HepG2 (cell line): Measurements from ENCODE around the gene CNNM2. TPM values are rescaled to one million over a fixed set of nuclear protein-coding genes. Genes with fewer than 3 reads are reported as not detected.

Experiments used
- ATAC-seq: fragments of 200-7000 bp; cut with Tn5 transposase; 3 replicates; pipeline ENCODE4 v1.9.1; 2020; ENCODE audit warnings: mild to moderate bottlenecking, moderate library complexity
- BruUV-seq: library from RNA; stranded (reverse); fragments of 400-500 nt; replicated peaks from 2 replicates; lab custom pipeline; 2021; lab: Mats Ljungman, UMichigan
- CTCF ChIA-PET: fragments of 300-600 bp; formaldehyde crosslinking; extraction: SDS; loops from one replicate; lab custom pipeline; 2021; ENCODE audit warnings: low total read pairs, inconsistent platforms, low intra/inter-chr PET ratio; lab: Yijun Ruan, JAX
- POLR2A ChIA-PET: fragments of 350-600 bp; sonication (Branson Sonifier 250); formaldehyde crosslinking; loops from one replicate; lab custom pipeline; 2020; ENCODE audit warnings: antibody characterized with exemption, inconsistent platforms; lab: Yijun Ruan, JAX
- DNase-seq: peaks from one replicate; pipeline ENCODE4 v3.0.0-alpha.2; 2015; ENCODE audit warnings: low spot score
- FAIRE-seq: peaks from 3 replicates; lab custom pipeline; 2011; peaks lifted over from hg19 to GRCh38; lab: Jason Lieb, UNC
- H2AFZ ChIP-seq: one replicate; pipeline ENCODE4 v1.6.1; 2011; ENCODE audit warnings: low read length, inconsistent platforms
- H3K27ac ChIP-seq: fragments of 300-600 bp; 3 replicates; pipeline ENCODE4 v1.8.0; 2011; ENCODE audit warnings: mixed run types, mild to moderate bottlenecking, mixed read lengths, low read length, inconsistent platforms; ENCODE audit not compliant: insufficient read depth; ENCODE audit errors: extremely low read length
- H3K27me3 ChIP-seq, 2 experiments: fragments of 200-600 bp in 1 of 2; 2 replicates in 1 of 2; 3 replicates in 1 of 2; pipeline versions ENCODE4 v1.6.0 to v1.8.0; 2011; ENCODE audit warnings: low read length in 2 of 2, mild to moderate bottlenecking in 2 of 2, moderate library complexity in 2 of 2, inconsistent platforms in 1 of 2; ENCODE audit not compliant: insufficient read depth in 2 of 2, control insufficient read depth in 1 of 2
- H3K36me3 ChIP-seq, 2 experiments: fragments of 200-600 bp in 1 of 2; replicated peaks in 1 of 2; 2 replicates in 1 of 2; 3 replicates in 1 of 2; pipeline versions ENCODE4 v1.5.1 to v1.8.0; 2011; ENCODE audit warnings: low read length in 2 of 2, inconsistent platforms in 1 of 2; ENCODE audit not compliant: insufficient read depth in 2 of 2, control insufficient read depth in 1 of 2
- H3K4me1 ChIP-seq: 2 replicates; pipeline ENCODE4 v1.5.1; 2012; ENCODE audit warnings: low read length, inconsistent platforms; ENCODE audit not compliant: insufficient read depth
- H3K4me2 ChIP-seq: 2 replicates; pipeline ENCODE4 v1.6.0; 2011; ENCODE audit warnings: low read depth, low read length, inconsistent platforms
- H3K4me3 ChIP-seq, 3 experiments: fragments of 200-600 bp in 1 of 3; sonication (generic), shearing (Covaris generic) in 1 of 3; replicated peaks in 1 of 3; 2 replicates each; pipeline ENCODE4 v1.5.1; 2011 to 2016; ENCODE audit warnings: low read length in 3 of 3, inconsistent platforms in 2 of 3, low read depth in 2 of 3, mild to moderate bottlenecking in 2 of 3, control low read depth in 1 of 3, mixed read lengths in 1 of 3; ENCODE audit not compliant: insufficient read depth in 1 of 3
- H3K79me2 ChIP-seq: one replicate; pipeline ENCODE4 v1.6.1; 2011; ENCODE audit warnings: low read length, inconsistent platforms; ENCODE audit not compliant: insufficient read depth
- H3K9ac ChIP-seq: 2 replicates; pipeline ENCODE4 v1.6.0; 2011; ENCODE audit warnings: mild to moderate bottlenecking, low read depth, low read length, inconsistent platforms; ENCODE audit not compliant: insufficient read depth
- H3K9me3 ChIP-seq: 2 replicates; pipeline ENCODE4 v1.5.1; 2012; ENCODE audit warnings: mild to moderate bottlenecking, low read length
- H4K20me1 ChIP-seq: 2 replicates; pipeline ENCODE4 v1.6.0; 2011; ENCODE audit warnings: inconsistent platforms, mild to moderate bottlenecking, low read length, moderate library complexity; ENCODE audit not compliant: insufficient read depth
- CEBPB ChIP-seq: IDR thresholded peaks from 2 replicates; pipeline ENCODE4 v1.6.1; 2011; ENCODE audit warnings: low read depth, low read length, improper control_type of control experiment, borderline replicate concordance
- WGBS: methylation state at CpG from one replicate; pipeline ENCODE4 v1.1.6; 2017; ENCODE audit warnings: low lambda C conversion rate; 5-methylcytosine and 5-hydroxymethylcytosine counted together
- in situ Hi-C: cut with HindIII; loops from 2 replicates; pipeline ENCODE4 v1.10.0; 2017; ENCODE audit warnings: low pct_unique_long_range_greater_than_20kb; ENCODE audit not compliant: extremely low pct_ligation_motif_present
- intact Hi-C: fragments of 100-400 bp; cut with micrococcal nuclease; formaldehyde crosslinking; loops from one replicate; pipeline ENCODE4 v1.10.0; 2022; ENCODE audit not compliant: unreplicated experiment
- polyA plus RNA-seq, 8 experiments: library from polyadenylated mRNA; depleted of rRNA in 3 of 8; stranded (reverse) in 7 of 8; unstranded in 1 of 8; fragments of >200 nt; fragmentation: Illumina TruSeq in 4 of 8; extraction: Trizol in 4 of 8; gene quantifications; 2 replicates each; pipeline versions ENCODE4 v1.2.1 to v1.2.3, GENCODE V29; 2011 to 2016; ENCODE audit warnings: low read depth in 4 of 8, missing spikeins in 1 of 8, mixed read lengths in 1 of 8; ENCODE audit not compliant: insufficient read depth in 1 of 8
- total RNA-seq, 5 experiments: library from RNA; depleted of rRNA; stranded (reverse); fragments of >200 nt; fragmentation: Illumina TruSeq; extraction: Trizol; gene quantifications; 2 replicates each; pipeline ENCODE4 v1.2.3, GENCODE V29; 2016; ENCODE audit warnings: low read depth in 1 of 5
- TF ChIP-seq, protein P1 (sequence below): sonication (generic); formaldehyde crosslinking; IDR thresholded peaks from 2 replicates; pipeline ENCODE4 v1.8.0; 2022; ENCODE audit warnings: mild to moderate bottlenecking, missing genetic modification reagents, borderline replicate concordance
- TF ChIP-seq, protein P2 (sequence below): sonication (generic); formaldehyde crosslinking; IDR thresholded peaks from 2 replicates; pipeline ENCODE4 v1.4.0; 2020; ENCODE audit warnings: low read depth, missing genetic modification reagents

Gene CNNM2
- total and polyA plus RNA-seq, 2 of the 13 experiments (the other 11 are each of a cell fraction or from before 2014, with no cell fraction given): 7.1 to 9.0 TPM

GRCh38 chr10:103082683-103083082 lies 164.6 kb downstream of the CNNM2 start:
- H3K36me3 ChIP-seq: peaks cover 13 to 20% of the 10 kb centered on the region in 2 experiments
- FAIRE-seq (no peak), ATAC-seq (no peak), DNase-seq (no peak)
- CTCF ChIA-PET: no interaction called here
- H3K79me2 ChIP-seq: no peaks in the 10 kb centered on the region
- TF ChIP-seq, protein P1, sequence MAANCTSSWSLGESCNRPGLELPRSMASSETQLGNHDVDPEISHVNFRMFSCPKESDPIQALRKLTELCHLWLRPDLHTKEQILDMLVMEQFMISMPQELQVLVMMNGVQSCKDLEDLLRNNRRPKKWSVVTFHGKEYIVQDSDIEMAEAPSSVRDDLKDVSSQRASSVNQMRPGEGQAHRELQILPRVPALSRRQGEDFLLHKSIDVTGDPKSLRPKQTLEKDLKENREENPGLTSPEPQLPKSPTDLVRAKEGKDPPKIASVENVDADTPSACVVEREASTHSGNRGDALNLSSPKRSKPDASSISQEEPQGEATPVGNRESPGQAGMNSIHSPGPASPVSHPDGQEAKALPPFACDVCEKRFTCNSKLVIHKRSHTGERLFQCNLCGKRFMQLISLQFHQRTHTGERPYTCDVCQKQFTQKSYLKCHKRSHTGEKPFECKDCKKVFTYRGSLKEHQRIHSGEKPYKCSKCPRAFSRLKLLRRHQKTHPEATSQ (CRISPR knock-in tag): no peak
- TF ChIP-seq, protein P2, sequence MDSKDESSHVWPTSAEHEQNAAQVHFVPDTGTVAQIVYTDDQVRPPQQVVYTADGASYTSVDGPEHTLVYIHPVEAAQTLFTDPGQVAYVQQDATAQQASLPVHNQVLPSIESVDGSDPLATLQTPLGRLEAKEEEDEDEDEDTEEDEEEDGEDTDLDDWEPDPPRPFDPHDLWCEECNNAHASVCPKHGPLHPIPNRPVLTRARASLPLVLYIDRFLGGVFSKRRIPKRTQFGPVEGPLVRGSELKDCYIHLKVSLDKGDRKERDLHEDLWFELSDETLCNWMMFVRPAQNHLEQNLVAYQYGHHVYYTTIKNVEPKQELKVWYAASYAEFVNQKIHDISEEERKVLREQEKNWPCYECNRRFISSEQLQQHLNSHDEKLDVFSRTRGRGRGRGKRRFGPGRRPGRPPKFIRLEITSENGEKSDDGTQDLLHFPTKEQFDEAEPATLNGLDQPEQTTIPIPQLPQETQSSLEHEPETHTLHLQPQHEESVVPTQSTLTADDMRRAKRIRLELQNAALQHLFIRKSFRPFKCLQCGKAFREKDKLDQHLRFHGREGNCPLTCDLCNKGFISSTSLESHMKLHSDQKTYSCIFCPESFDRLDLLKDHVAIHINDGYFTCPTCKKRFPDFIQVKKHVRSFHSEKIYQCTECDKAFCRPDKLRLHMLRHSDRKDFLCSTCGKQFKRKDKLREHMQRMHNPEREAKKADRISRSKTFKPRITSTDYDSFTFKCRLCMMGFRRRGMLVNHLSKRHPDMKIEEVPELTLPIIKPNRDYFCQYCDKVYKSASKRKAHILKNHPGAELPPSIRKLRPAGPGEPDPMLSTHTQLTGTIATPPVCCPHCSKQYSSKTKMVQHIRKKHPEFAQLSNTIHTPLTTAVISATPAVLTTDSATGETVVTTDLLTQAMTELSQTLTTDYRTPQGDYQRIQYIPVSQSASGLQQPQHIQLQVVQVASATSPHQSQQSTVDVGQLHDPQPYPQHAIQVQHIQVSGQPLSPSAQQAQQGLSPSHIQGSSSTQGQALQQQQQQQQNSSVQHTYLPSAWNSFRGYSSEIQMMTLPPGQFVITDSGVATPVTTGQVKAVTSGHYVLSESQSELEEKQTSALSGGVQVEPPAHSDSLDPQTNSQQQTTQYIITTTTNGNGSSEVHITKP (CRISPR knock-in tag): peak; percentile 91
- TF ChIP-seq CEBPB: peak; percentile 38; the same call in 1 of the 2 replicates
- H3K4me3 ChIP-seq: no peak overlapping the region
- peaks cover 55% of the 10 kb centered on the region for H3K4me1 ChIP-seq
- no peak overlapping the region for H2AFZ ChIP-seq
- 100% methylated on average over 1 of the region's 1 CpG for WGBS
- H4K20me1 ChIP-seq: no peaks in the 10 kb centered on the region
- H3K9me3 ChIP-seq: no peaks in the 10 kb centered on the region
- intact Hi-C loops: loop anchor here (5.0 kb wide), 1 partner anchor 160 kb away; no protein-coding TSS in a partner anchor
- no peak overlapping the region for H3K9ac ChIP-seq
- H3K27me3 ChIP-seq: no peaks in the 10 kb centered on the region
- peak overlapping the region; percentile 57 for H3K27ac ChIP-seq
- in situ Hi-C loops: loop anchor here (10.0 kb wide), 1 partner anchor 162 kb away; the partner anchor contains the start of gene RPEL1
- POLR2A ChIA-PET: no interaction called here
- BruUV-seq: no TSS peak
- H3K4me2 ChIP-seq: peak overlapping the region; percentile 51; the same call in 1 of the 2 replicates
